K562 (cell line): ENCODE data around the gene LRMDA. TPM values are rescaled to one million over a fixed set of nuclear protein-coding genes. Genes with fewer than 3 reads are reported as not detected.

Source experiments
- ATAC-seq: fragments of 200-7000 bp; cut with Tn5 transposase; 3 replicates; pipeline ENCODE4 v1.9.1; 2020; ENCODE audit warnings: moderate library complexity
- BruUV-seq: library from RNA; stranded (reverse); fragments of 400-500 nt; replicated peaks from 2 replicates; lab custom pipeline; 2021; lab: Mats Ljungman, UMichigan
- CTCF ChIA-PET: fragments of 300-600 bp; formaldehyde crosslinking; extraction: SDS; loops from one replicate; lab custom pipeline; 2021; ENCODE audit warnings: low intra/inter-chr PET ratio; lab: Yijun Ruan, JAX
- POLR2A ChIA-PET: fragments of 300-600, 350-650 bp; sonication (Branson Sonifier 250); formaldehyde crosslinking; extraction: SDS; loops from one replicate; lab custom pipeline; 2021; ENCODE audit warnings: antibody characterized with exemption, inconsistent platforms; lab: Yijun Ruan, JAX
- DNase-seq, 4 experiments: peaks; one replicate each; pipeline versions ENCODE4 v3.0.0 to v3.0.0-alpha.2; 2011 to 2018; ENCODE audit warnings: low spot score in 3 of 4, mixed read lengths in 3 of 4; ENCODE audit errors: extremely low read depth in 1 of 4
- FAIRE-seq: peaks from 2 replicates; lab custom pipeline; 2011; peaks lifted over from hg19 to GRCh38; lab: Jason Lieb, UNC
- H2AFZ ChIP-seq: 2 replicates; pipeline ENCODE4 v1.6.0; 2011; ENCODE audit warnings: low read depth, low read length, control low read depth, inconsistent platforms
- H3K27ac ChIP-seq: fragments of 200-600 bp; 3 replicates; pipeline ENCODE4 v1.8.0; 2011; ENCODE audit warnings: low read depth, mild to moderate bottlenecking, control low read depth, inconsistent platforms, low read length, moderate library complexity, mixed read lengths; ENCODE audit errors: extremely low read depth
- H3K27me3 ChIP-seq, 2 experiments: fragments of 300-600 bp in 1 of 2; 2 replicates in 1 of 2; 3 replicates in 1 of 2; pipeline versions ENCODE4 v1.6.0 to v1.8.0; 2011; ENCODE audit warnings: inconsistent platforms in 2 of 2, low read length in 2 of 2, mild to moderate bottlenecking in 1 of 2, mixed read lengths in 1 of 2, moderate library complexity in 1 of 2; ENCODE audit not compliant: control insufficient read depth in 2 of 2, insufficient read depth in 2 of 2
- H3K36me3 ChIP-seq: fragments of 300-600 bp; 3 replicates; pipeline ENCODE4 v1.8.0; 2011; ENCODE audit warnings: mild to moderate bottlenecking, low read length, inconsistent platforms; ENCODE audit not compliant: control insufficient read depth, insufficient read depth
- H3K4me1 ChIP-seq, 2 experiments: fragments of 200-600 bp in 1 of 2; replicated peaks in 1 of 2; 2 replicates in 1 of 2; 3 replicates in 1 of 2; pipeline versions ENCODE4 v1.5.1 to v1.8.0; 2011; ENCODE audit warnings: inconsistent platforms in 2 of 2, low read length in 2 of 2, mild to moderate bottlenecking in 1 of 2, mixed read lengths in 1 of 2, moderate library complexity in 1 of 2; ENCODE audit not compliant: control insufficient read depth in 2 of 2, insufficient read depth in 2 of 2
- H3K4me2 ChIP-seq: 2 replicates; pipeline ENCODE4 v1.6.1; 2011; ENCODE audit warnings: low read length, control low read depth, inconsistent platforms, mixed read lengths; ENCODE audit not compliant: insufficient read depth
- H3K4me3 ChIP-seq: fragments of 200-600 bp; sonication (generic), shearing (Covaris generic); 2 replicates; pipeline ENCODE4 v1.5.1; 2016; ENCODE audit warnings: control low read depth, inconsistent platforms
- H3K79me2 ChIP-seq: fragments of 200-600 bp; 3 replicates; pipeline ENCODE4 v1.8.0; 2011; ENCODE audit warnings: low read length, inconsistent platforms; ENCODE audit not compliant: control insufficient read depth, insufficient read depth
- H3K9ac ChIP-seq, 2 experiments: 2 replicates each; pipeline versions ENCODE4 v1.6.0 to v1.6.1; 2011; ENCODE audit warnings: low read depth in 2 of 2, low read length in 2 of 2, control low read depth in 1 of 2, inconsistent platforms in 1 of 2, mild to moderate bottlenecking in 1 of 2, mixed read lengths in 1 of 2; ENCODE audit not compliant: insufficient read depth in 1 of 2
- H3K9me1 ChIP-seq: one replicate; pipeline ENCODE4 v1.6.0; 2011; ENCODE audit warnings: inconsistent platforms, mild to moderate bottlenecking, low read length, moderate library complexity; ENCODE audit not compliant: control insufficient read depth, insufficient read depth
- H3K9me3 ChIP-seq: replicated peaks from 2 replicates; pipeline ENCODE4 v1.5.1; 2011; ENCODE audit warnings: low read depth, low read length, inconsistent platforms; ENCODE audit not compliant: control insufficient read depth, insufficient read depth
- H4K20me1 ChIP-seq: replicated peaks from 2 replicates; pipeline ENCODE4 v1.6.1; 2011; ENCODE audit warnings: low read length, inconsistent platforms, mixed read lengths; ENCODE audit not compliant: control insufficient read depth, insufficient read depth
- BACH1 ChIP-seq: fragments of 200-800 bp; sonication (Bioruptor generic); IDR thresholded peaks from 2 replicates; pipeline ENCODE4 v1.6.1; 2016; ENCODE audit warnings: missing genetic modification characterization, missing compliant biosample characterization
- CEBPB ChIP-seq: fragments of 450-650 bp; IDR thresholded peaks from 2 replicates; pipeline ENCODE4 v1.6.1; 2016; ENCODE audit warnings: missing genetic modification characterization, missing compliant biosample characterization
- CHD4 ChIP-seq: fragments of 200-600 bp; sonication (generic); IDR thresholded peaks from 3 replicates; pipeline ENCODE4 v1.6.1; 2012; ENCODE audit warnings: low read depth, mild to moderate bottlenecking, mixed read lengths, low read length, inconsistent platforms; ENCODE audit not compliant: insufficient read depth, insufficient replicate concordance, poor library complexity, severe bottlenecking
- JUN ChIP-seq, 2 experiments: sonication (generic) in 1 of 2; formaldehyde crosslinking in 1 of 2; IDR thresholded peaks; 2 replicates each; pipeline versions ENCODE4 v1.6.1 to v1.8.0; 2012 to 2022; ENCODE audit warnings: borderline replicate concordance in 2 of 2, mild to moderate bottlenecking in 2 of 2, improper control_type of control experiment in 1 of 2, low read depth in 1 of 2, low read length in 1 of 2, missing genetic modification reagents in 1 of 2
- L3MBTL2 ChIP-seq: fragments of 450-650 bp; IDR thresholded peaks from 2 replicates; pipeline ENCODE4 v1.6.1; 2016; ENCODE audit warnings: mild to moderate bottlenecking, moderate library complexity
- SRSF7 ChIP-seq: fragments of 200-400 bp; formaldehyde crosslinking; optimal IDR thresholded peaks from 2 replicates; pipeline ENCODE3; 2017; ENCODE audit warnings: mild to moderate bottlenecking, low read depth, low read length
- SRSF9 ChIP-seq: fragments of 200-400 bp; formaldehyde crosslinking; IDR thresholded peaks from 2 replicates; pipeline ENCODE4 v1.6.1; 2017; ENCODE audit warnings: low read depth, low read length, borderline replicate concordance
- TEAD2 ChIP-seq: fragments of 450-650 bp; IDR thresholded peaks from 2 replicates; pipeline ENCODE4 v1.6.1; 2016; ENCODE audit warnings: missing genetic modification characterization, control low read depth, missing compliant biosample characterization
- WGBS: fragments of 100-300 bp; shearing (Covaris generic); methylation state at CpG from one replicate; pipeline ENCODE4 v1.1.6; 2016; ENCODE audit warnings: low coverage, mixed read lengths; ENCODE audit not compliant: insufficient coverage; ENCODE audit errors: missing lambda C conversion rate; 5-methylcytosine and 5-hydroxymethylcytosine counted together
- in situ Hi-C: fragments of 300-500 bp; cut with MboI; formaldehyde crosslinking; loops from 4 replicates; pipeline ENCODE4 v1.15.0; 2018; ENCODE audit warnings: inconsistent platforms, mixed read lengths
- intact Hi-C: fragments of 100-400 bp; cut with micrococcal nuclease; formaldehyde crosslinking; loops from 2 replicates; pipeline ENCODE4 v1.14.2; 2022
- polyA plus RNA-seq, 8 experiments: library from polyadenylated mRNA; depleted of rRNA in 4 of 8; stranded (reverse) in 5 of 8; unstranded in 3 of 8; fragments of >200 nt; fragmentation: Nextera tagmentation in 2 of 8; fragmentation: Illumina TruSeq in 1 of 8; extraction: Ambion mirVana in 2 of 8; extraction: Trizol in 1 of 8; gene quantifications; 2 replicates each; pipeline versions ENCODE4 v1.2.1 to v1.2.3, GENCODE V29; 2011 to 2014; ENCODE audit warnings: inconsistent platforms in 1 of 8, missing spikeins in 1 of 8
- total RNA-seq, 7 experiments: library from RNA; depleted of rRNA in 6 of 7; stranded (reverse); fragments of >200 nt in 6 of 7; fragmentation: Illumina TruSeq in 2 of 7; extraction: Trizol in 2 of 7; gene quantifications; 2 replicates each; pipeline versions ENCODE4 v1.2.1 to v1.2.3, GENCODE V29; 2011 to 2021; ENCODE audit warnings: low replicate concordance in 1 of 7
- TF ChIP-seq, protein P1 (sequence below), 2 experiments: IDR thresholded peaks; 2 replicates each; pipeline ENCODE4 v1.6.1; 2012; ENCODE audit warnings: improper control_type of control experiment in 2 of 2, low read depth in 2 of 2, low read length in 2 of 2, borderline replicate concordance in 1 of 2
- TF ChIP-seq, protein P2 (sequence below): sonication (generic); formaldehyde crosslinking; IDR thresholded peaks from 2 replicates; pipeline ENCODE4 v1.8.0; 2022; ENCODE audit warnings: mild to moderate bottlenecking, low read depth, missing genetic modification reagents
- TF ChIP-seq, protein P3 (sequence below): sonication (generic); formaldehyde crosslinking; IDR thresholded peaks from 2 replicates; pipeline ENCODE4 v1.8.1; 2023; ENCODE audit warnings: mild to moderate bottlenecking, missing genetic modification reagents

LRMDA gene
- total and polyA plus RNA-seq, 9 of the 15 experiments (the other 6 are each of a cell fraction or from before 2014, with no cell fraction given): 0.25 TPM; not detected in 8

DNA sequence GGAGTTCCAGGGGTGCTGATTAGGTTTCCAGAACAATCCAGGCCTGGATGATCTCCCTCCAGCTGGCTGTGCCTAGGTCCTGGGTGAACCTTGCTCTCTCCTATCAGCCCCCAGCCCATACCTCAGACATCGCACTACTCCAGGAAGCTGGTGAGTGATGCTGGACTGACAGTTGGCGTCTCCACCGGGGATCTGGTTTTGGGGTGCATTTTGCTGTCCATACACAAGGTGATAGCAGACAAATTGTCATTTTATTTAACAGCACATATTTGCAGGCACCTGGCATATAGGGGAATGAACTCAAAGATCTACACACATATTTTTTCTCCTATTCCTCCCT is 601.2 kb downstream of the LRMDA start:
- Histone ChIP-seq H3K4me3 (no peak overlapping the region), H2AFZ (no peak overlapping the region), H3K27me3 (peaks cover 4 to 8% of the 10 kb centered on the region in 2 experiments; a peak in 3 of 5 replicates), H3K4me2 (no peak overlapping the region), H3K9ac (no peak overlapping the region), H3K9me3 (no peaks in the 10 kb centered on the region; the same call in 1 of the 2 replicates), H4K20me1 (no peaks in the 10 kb centered on the region), H3K9me1 (no peaks in the 10 kb centered on the region), H3K79me2 (no peaks in the 10 kb centered on the region), H3K36me3 (no peaks in the 10 kb centered on the region), H3K4me1 (no peaks in the 10 kb centered on the region), H3K27ac (no peak overlapping the region)
- in situ Hi-C loops (no loop called here), intact Hi-C loops (loop anchor here (10.0 kb wide), 1 partner anchor 628 kb away; the partner anchor contains the start of gene ZNF503)
- TF ChIP-seq, protein P1, sequence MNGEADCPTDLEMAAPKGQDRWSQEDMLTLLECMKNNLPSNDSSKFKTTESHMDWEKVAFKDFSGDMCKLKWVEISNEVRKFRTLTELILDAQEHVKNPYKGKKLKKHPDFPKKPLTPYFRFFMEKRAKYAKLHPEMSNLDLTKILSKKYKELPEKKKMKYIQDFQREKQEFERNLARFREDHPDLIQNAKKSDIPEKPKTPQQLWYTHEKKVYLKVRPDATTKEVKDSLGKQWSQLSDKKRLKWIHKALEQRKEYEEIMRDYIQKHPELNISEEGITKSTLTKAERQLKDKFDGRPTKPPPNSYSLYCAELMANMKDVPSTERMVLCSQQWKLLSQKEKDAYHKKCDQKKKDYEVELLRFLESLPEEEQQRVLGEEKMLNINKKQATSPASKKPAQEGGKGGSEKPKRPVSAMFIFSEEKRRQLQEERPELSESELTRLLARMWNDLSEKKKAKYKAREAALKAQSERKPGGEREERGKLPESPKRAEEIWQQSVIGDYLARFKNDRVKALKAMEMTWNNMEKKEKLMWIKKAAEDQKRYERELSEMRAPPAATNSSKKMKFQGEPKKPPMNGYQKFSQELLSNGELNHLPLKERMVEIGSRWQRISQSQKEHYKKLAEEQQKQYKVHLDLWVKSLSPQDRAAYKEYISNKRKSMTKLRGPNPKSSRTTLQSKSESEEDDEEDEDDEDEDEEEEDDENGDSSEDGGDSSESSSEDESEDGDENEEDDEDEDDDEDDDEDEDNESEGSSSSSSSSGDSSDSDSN (IDR thresholded peaks at IDR 0.05; ENCODE audit: borderline replicate concordance in 1 of 2, low read depth in 2 of 2, low read length in 2 of 2): no peak
- no peak for TF ChIP-seq L3MBTL2
- TF ChIP-seq TEAD2 (tag): no peak
- no peak for TF ChIP-seq CEBPB (tag)
- no peak for TF ChIP-seq SRSF7
- no peak for TF ChIP-seq JUN (IDR thresholded peaks at IDR 0.05; ENCODE audit: borderline replicate concordance, low read depth, low read length)
- no peak for TF ChIP-seq JUN (CRISPR knock-in tag; IDR thresholded peaks at IDR 0.05; ENCODE audit: borderline replicate concordance)
- TF ChIP-seq, protein P2, sequence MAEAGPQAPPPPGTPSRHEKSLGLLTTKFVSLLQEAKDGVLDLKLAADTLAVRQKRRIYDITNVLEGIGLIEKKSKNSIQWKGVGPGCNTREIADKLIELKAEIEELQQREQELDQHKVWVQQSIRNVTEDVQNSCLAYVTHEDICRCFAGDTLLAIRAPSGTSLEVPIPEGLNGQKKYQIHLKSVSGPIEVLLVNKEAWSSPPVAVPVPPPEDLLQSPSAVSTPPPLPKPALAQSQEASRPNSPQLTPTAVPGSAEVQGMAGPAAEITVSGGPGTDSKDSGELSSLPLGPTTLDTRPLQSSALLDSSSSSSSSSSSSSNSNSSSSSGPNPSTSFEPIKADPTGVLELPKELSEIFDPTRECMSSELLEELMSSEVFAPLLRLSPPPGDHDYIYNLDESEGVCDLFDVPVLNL: no peak
- no peak for TF ChIP-seq CHD4
- TF ChIP-seq, protein P3, sequence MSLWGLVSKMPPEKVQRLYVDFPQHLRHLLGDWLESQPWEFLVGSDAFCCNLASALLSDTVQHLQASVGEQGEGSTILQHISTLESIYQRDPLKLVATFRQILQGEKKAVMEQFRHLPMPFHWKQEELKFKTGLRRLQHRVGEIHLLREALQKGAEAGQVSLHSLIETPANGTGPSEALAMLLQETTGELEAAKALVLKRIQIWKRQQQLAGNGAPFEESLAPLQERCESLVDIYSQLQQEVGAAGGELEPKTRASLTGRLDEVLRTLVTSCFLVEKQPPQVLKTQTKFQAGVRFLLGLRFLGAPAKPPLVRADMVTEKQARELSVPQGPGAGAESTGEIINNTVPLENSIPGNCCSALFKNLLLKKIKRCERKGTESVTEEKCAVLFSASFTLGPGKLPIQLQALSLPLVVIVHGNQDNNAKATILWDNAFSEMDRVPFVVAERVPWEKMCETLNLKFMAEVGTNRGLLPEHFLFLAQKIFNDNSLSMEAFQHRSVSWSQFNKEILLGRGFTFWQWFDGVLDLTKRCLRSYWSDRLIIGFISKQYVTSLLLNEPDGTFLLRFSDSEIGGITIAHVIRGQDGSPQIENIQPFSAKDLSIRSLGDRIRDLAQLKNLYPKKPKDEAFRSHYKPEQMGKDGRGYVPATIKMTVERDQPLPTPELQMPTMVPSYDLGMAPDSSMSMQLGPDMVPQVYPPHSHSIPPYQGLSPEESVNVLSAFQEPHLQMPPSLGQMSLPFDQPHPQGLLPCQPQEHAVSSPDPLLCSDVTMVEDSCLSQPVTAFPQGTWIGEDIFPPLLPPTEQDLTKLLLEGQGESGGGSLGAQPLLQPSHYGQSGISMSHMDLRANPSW (CRISPR knock-in tag): no peak
- TF ChIP-seq SRSF9: no peak
- no peak for TF ChIP-seq BACH1 (tag)
- ChIA-PET CTCF (no interaction called here), POLR2A (no interaction called here)
- BruUV-seq: no TSS peak
- ATAC-seq: no peak
- no peak for DNase-seq
- FAIRE-seq: no peak
- WGBS: 0% methylated on average over 3 of the region's 3 CpGs
